Muscle layer of colon (tissue), 2 donors: ENCODE measurements around the gene ZNF549.
"Not testable (repeated sequence)": the region's sequence is repeated elsewhere in the genome, so short reads cannot be mapped to it uniquely, and the experiment has no call there.

Source experiments
- H3K27ac ChIP-seq: one replicate; pipeline ENCODE4 v1.7.0; 2013; ENCODE audit warnings: low read depth, mild to moderate bottlenecking, low read length, moderate library complexity
- H3K27me3 ChIP-seq, 2 donors: one replicate each; pipeline ENCODE4 v1.7.0; 2013; ENCODE audit warnings: low read length in 2 of 2, mild to moderate bottlenecking in 2 of 2; ENCODE audit not compliant: insufficient read depth in 2 of 2, control insufficient read depth in 1 of 2
- H3K36me3 ChIP-seq: one replicate; pipeline ENCODE4 v1.7.0; 2013; ENCODE audit warnings: mild to moderate bottlenecking, low read length; ENCODE audit not compliant: insufficient read depth
- H3K4me1 ChIP-seq: one replicate; pipeline ENCODE4 v1.7.0; 2013; ENCODE audit warnings: mild to moderate bottlenecking, low read length; ENCODE audit not compliant: insufficient read depth
- H3K4me3 ChIP-seq, 2 donors: one replicate each; pipeline ENCODE4 v1.7.0; 2013; ENCODE audit warnings: low read length in 2 of 2, low read depth in 1 of 2, mild to moderate bottlenecking in 1 of 2, moderate library complexity in 1 of 2
- H3K9ac ChIP-seq: one replicate; pipeline ENCODE4 v1.7.0; 2013; ENCODE audit warnings: low read length
- H3K9me3 ChIP-seq: one replicate; pipeline ENCODE4 v1.7.0; 2013; ENCODE audit warnings: mild to moderate bottlenecking, low read length
- donor health status: abdominal sarcoma.
- donor health status: Adenocarcinoma of cecum.

Gene ZNF549

GRCh38 chr19:57527136-57527881, at the start of gene ZNF549:
TSS of gene ZNF549 (plus strand) at chr19:57527356. CDS start at chr19:57527574, 218 bp downstream.
- Histone ChIP-seq H3K27me3 (no peaks in the 10 kb centered on the region), H3K4me3 (peak within 1 kb of the TSS; percentile 71 to 97), H3K27ac (peak within 1 kb of the TSS; percentile 70), H3K9ac (peak within 1 kb of the TSS; percentile 60), H3K9me3 (peaks cover 14% of the 10 kb centered on the region), H3K36me3 (peaks cover 13% of the 10 kb centered on the region), H3K4me1 (peaks cover 11% of the 10 kb centered on the region)

- H3K27me3 ChIP-seq, H3K9ac ChIP-seq, H3K4me1 ChIP-seq, H3K9me3 ChIP-seq: not testable (repeated sequence)
- Histone ChIP-seq H3K27ac (peak within 1 kb of the TSS; percentile 67), H3K4me3 (peak within 1 kb of the TSS; percentile 68 to 91), H3K36me3 (peaks cover 15% of the 10 kb centered on the region)
Observed at GRCh38 chr19:57487477-57488298, 39.5 kb upstream of the ZNF549 start, which contains the start of gene ZNF419. TSS of gene ZNF419 (plus strand) at chr19:57487750. CDS start at chr19:57487951, 201 bp downstream.

GRCh38 chr19:57488299-57488644, 38.9 kb upstream of the ZNF549 start:
- H3K4me3 ChIP-seq: peak overlapping the region in 1 of 2 donors; percentile 38
- not testable (repeated sequence) for H3K4me1 ChIP-seq, H3K27ac ChIP-seq, H3K9ac ChIP-seq, H3K27me3 ChIP-seq, H3K9me3 ChIP-seq
- peaks cover 20% of the 10 kb centered on the region for H3K36me3 ChIP-seq

- not testable (repeated sequence) for H3K9me3 ChIP-seq, H3K36me3 ChIP-seq, H3K9ac ChIP-seq, H3K4me1 ChIP-seq, H3K27ac ChIP-seq, H3K27me3 ChIP-seq
- peak overlapping the region in 1 of 2 donors; percentile 49 for H3K4me3 ChIP-seq
Observed at GRCh38 chr19:57499332-57499679, 27.9 kb upstream of the ZNF549 start.

GRCh38 chr19:57499680-57500395, 27.3 kb upstream of the ZNF549 start, which contains the start of gene ZNF773:
TSS of gene ZNF773 (plus strand) at chr19:57499938. CDS start at chr19:57500081, 143 bp downstream.
- H3K36me3 ChIP-seq, H3K9me3 ChIP-seq, H3K9ac ChIP-seq, H3K27me3 ChIP-seq, H3K4me1 ChIP-seq: not testable (repeated sequence)
- Histone ChIP-seq H3K4me3 (peak within 1 kb of the TSS; percentile 49 to 60), H3K27ac (peak within 1 kb of the TSS; percentile 53)

- H3K4me1 ChIP-seq, H3K9ac ChIP-seq, H3K27me3 ChIP-seq, H3K9me3 ChIP-seq, H3K27ac ChIP-seq, H3K36me3 ChIP-seq: not testable (repeated sequence)
- peak overlapping the region in 1 of 2 donors; percentile 24 for H3K4me3 ChIP-seq
Observed at GRCh38 chr19:57500400-57500799, 26.8 kb upstream of the ZNF549 start.

- Histone ChIP-seq H3K4me1 (peaks cover 2% of the 10 kb centered on the region), H3K9me3 (peaks cover 27% of the 10 kb centered on the region), H3K27ac (no peak overlapping the region), H3K36me3 (peaks cover 34% of the 10 kb centered on the region), H3K4me3 (no peak overlapping the region), H3K9ac (no peak overlapping the region), H3K27me3 (no peaks in the 10 kb centered on the region)
Observed at GRCh38 chr19:57506163-57506562, 21.0 kb upstream of the ZNF549 start.

GRCh38 chr19:57511484-57511883, 15.7 kb upstream of the ZNF549 start:
- Histone ChIP-seq H3K36me3 (peaks cover 43% of the 10 kb centered on the region), H3K9me3 (peaks cover 47% of the 10 kb centered on the region), H3K9ac (no peak overlapping the region), H3K27ac (no peak overlapping the region), H3K4me3 (no peak overlapping the region), H3K27me3 (no peaks in the 10 kb centered on the region), H3K4me1 (no peaks in the 10 kb centered on the region)

- H3K27me3 ChIP-seq: no peaks in the 10 kb centered on the region
- no peak overlapping the region for H3K9ac ChIP-seq
- peaks cover 40% of the 10 kb centered on the region for H3K9me3 ChIP-seq
- H3K36me3 ChIP-seq: peaks cover 33% of the 10 kb centered on the region
- no peak overlapping the region for H3K27ac ChIP-seq
- no peak overlapping the region for H3K4me3 ChIP-seq
- H3K4me1 ChIP-seq: no peaks in the 10 kb centered on the region
Observed at GRCh38 chr19:57512845-57513244, 14.3 kb upstream of the ZNF549 start.

- Histone ChIP-seq H3K27me3 (no peaks in the 10 kb centered on the region), H3K4me3 (no peak overlapping the region), H3K36me3 (peaks cover 27% of the 10 kb centered on the region), H3K9me3 (peaks cover 28% of the 10 kb centered on the region), H3K4me1 (no peaks in the 10 kb centered on the region), H3K9ac (no peak overlapping the region), H3K27ac (no peak overlapping the region)
Observed at GRCh38 chr19:57515255-57515654, 11.9 kb upstream of the ZNF549 start.

GRCh38 chr19:57518021-57518420, 9.1 kb upstream of the ZNF549 start:
- not testable (repeated sequence) for H3K4me3 ChIP-seq
- Histone ChIP-seq H3K9me3 (peaks cover 20% of the 10 kb centered on the region), H3K36me3 (peaks cover 25% of the 10 kb centered on the region)

More at GRCh38 chr19:57518021-57518420, 9.1 kb upstream of the ZNF549 start:
- not testable (repeated sequence) for H3K27me3 ChIP-seq, H3K27ac ChIP-seq, H3K9ac ChIP-seq, H3K4me1 ChIP-seq
